Activated CD4-positive, alpha-beta T cell treated with anti-CD3 and anti-CD28 coated beads, Interleukin-2, amount 10 ng/mL, durations not matched to agents 7 days and 5 days (primary cell): ENCODE data around the gene AUTS2. TPM values are rescaled to one million over a fixed set of nuclear protein-coding genes. Genes with fewer than 3 reads are reported as not detected.

Experiments
- CTCF ChIA-PET: fragments of 350-600 bp; sonication (Branson Sonifier 250); formaldehyde crosslinking; loops from one replicate; lab custom pipeline; 2021; ENCODE audit warnings: antibody characterized with exemption; lab: Charles Lee
- POLR2A ChIA-PET: fragments of 350-600 bp; sonication (Branson Sonifier 250); formaldehyde crosslinking; loops from one replicate; lab custom pipeline; 2021; ENCODE audit warnings: antibody characterized with exemption; lab: Charles Lee
- DNase-seq: peaks from one replicate; pipeline ENCODE4 v3.0.0-alpha.2; 2020
- H3K27ac Mint-ChIP-seq: one replicate; pipeline ENCODE4 v1.8.0; 2021; ENCODE audit warnings: mild to moderate bottlenecking, moderate library complexity, mixed read lengths
- H3K27me3 Mint-ChIP-seq: one replicate; pipeline ENCODE4 v1.8.0; 2021; ENCODE audit warnings: mixed read lengths
- H3K36me3 Mint-ChIP-seq: one replicate; pipeline ENCODE4 v1.8.0; 2021; ENCODE audit warnings: low read depth, mixed read lengths
- H3K4me1 Mint-ChIP-seq: one replicate; pipeline ENCODE4 v1.8.0; 2021; ENCODE audit warnings: mixed read lengths
- H3K4me3 Mint-ChIP-seq: one replicate; pipeline ENCODE4 v1.8.0; 2021; ENCODE audit warnings: mild to moderate bottlenecking, moderate library complexity, mixed read lengths
- H3K9me3 Mint-ChIP-seq: one replicate; pipeline ENCODE4 v1.8.0; 2021; ENCODE audit warnings: mixed read lengths
- total RNA-seq, 2 experiments: library from RNA; stranded (reverse); gene quantifications; one replicate each; pipeline ENCODE4 v1.2.3, GENCODE V29; 2021

The AUTS2 gene
- total RNA-seq, 2 experiments from 2014 or later: 13.9 to 18.9 TPM

GRCh38 chr7:70132852-70133690, 534.8 kb downstream of the AUTS2 start:
- ChIA-PET POLR2A (no interaction called here), CTCF (no interaction called here)
- Mint-ChIP-seq H3K36me3 (no peaks in the 10 kb centered on the region), H3K27me3 (peaks cover 2% of the 10 kb centered on the region), H3K4me1 (no peaks in the 10 kb centered on the region), H3K4me3 (no peak overlapping the region), H3K9me3 (peaks cover under 1% of the 10 kb centered on the region), H3K27ac (no peak overlapping the region)
- no peak for DNase-seq

GRCh38 chr7:70134029-70134770, 535.9 kb downstream of the AUTS2 start:
- CTCF ChIA-PET: interaction anchor here (0.6 kb wide), 1 partner anchor 883 kb away, joined by 3 read pairs; no protein-coding TSS in a partner anchor
- DNase-seq: no peak
- Mint-ChIP-seq H3K27me3 (peaks cover 4% of the 10 kb centered on the region), H3K4me1 (no peaks in the 10 kb centered on the region), H3K36me3 (no peaks in the 10 kb centered on the region), H3K4me3 (no peak overlapping the region), H3K27ac (no peak overlapping the region), H3K9me3 (no peaks in the 10 kb centered on the region)
- POLR2A ChIA-PET: no interaction called here

- peaks cover 4% of the 10 kb centered on the region for H3K27me3 Mint-ChIP-seq
- no peaks in the 10 kb centered on the region for H3K4me1 Mint-ChIP-seq
- H3K27ac Mint-ChIP-seq: no peak overlapping the region
- POLR2A ChIA-PET: no interaction called here
- H3K9me3 Mint-ChIP-seq: no peaks in the 10 kb centered on the region
- no peak overlapping the region for H3K4me3 Mint-ChIP-seq
- no peak for DNase-seq
- CTCF ChIA-PET: no interaction called here
- H3K36me3 Mint-ChIP-seq: no peaks in the 10 kb centered on the region
Observed at GRCh38 chr7:70135656-70136055, 537.4 kb downstream of the AUTS2 start.

- CTCF ChIA-PET: interaction anchor here (0.7 to 1.0 kb wide), 2 partner anchors 26 to 117 kb away, joined by 3 read pairs; no protein-coding TSS in a partner anchor
- Mint-ChIP-seq H3K27ac (no peak overlapping the region), H3K4me3 (no peak overlapping the region), H3K9me3 (no peaks in the 10 kb centered on the region), H3K4me1 (no peaks in the 10 kb centered on the region), H3K27me3 (peaks cover 6% of the 10 kb centered on the region), H3K36me3 (no peaks in the 10 kb centered on the region)
- POLR2A ChIA-PET: no interaction called here
- no peak for DNase-seq
Observed at GRCh38 chr7:70137126-70137525, 538.9 kb downstream of the AUTS2 start.

- H3K27me3 Mint-ChIP-seq: peaks cover 9% of the 10 kb centered on the region
- ChIA-PET CTCF (no interaction called here), POLR2A (no interaction called here)
- no peak overlapping the region for H3K4me3 Mint-ChIP-seq
- DNase-seq: no peak
- no peaks in the 10 kb centered on the region for H3K4me1 Mint-ChIP-seq
- no peaks in the 10 kb centered on the region for H3K9me3 Mint-ChIP-seq
- H3K27ac Mint-ChIP-seq: no peak overlapping the region
- no peaks in the 10 kb centered on the region for H3K36me3 Mint-ChIP-seq
Observed at GRCh38 chr7:70142247-70142932, 544.1 kb downstream of the AUTS2 start.

GRCh38 chr7:70143075-70144044, 545.1 kb downstream of the AUTS2 start:
- DNase-seq: no peak
- CTCF ChIA-PET: no interaction called here
- Mint-ChIP-seq H3K9me3 (no peaks in the 10 kb centered on the region), H3K4me3 (no peak overlapping the region), H3K27ac (no peak overlapping the region), H3K4me1 (no peaks in the 10 kb centered on the region), H3K27me3 (peaks cover 9% of the 10 kb centered on the region), H3K36me3 (no peaks in the 10 kb centered on the region)
- POLR2A ChIA-PET: no interaction called here

- ChIA-PET CTCF (no interaction called here), POLR2A (no interaction called here)
- Mint-ChIP-seq H3K36me3 (no peaks in the 10 kb centered on the region), H3K4me3 (no peak overlapping the region), H3K9me3 (peaks cover 7% of the 10 kb centered on the region), H3K27me3 (peaks cover 8% of the 10 kb centered on the region), H3K27ac (no peak overlapping the region), H3K4me1 (no peaks in the 10 kb centered on the region)
- no peak for DNase-seq
Observed at GRCh38 chr7:70148997-70149396, 550.7 kb downstream of the AUTS2 start.

- Mint-ChIP-seq H3K27ac (no peak overlapping the region), H3K27me3 (peaks cover 9% of the 10 kb centered on the region), H3K9me3 (peaks cover 7% of the 10 kb centered on the region), H3K4me3 (no peak overlapping the region), H3K4me1 (no peaks in the 10 kb centered on the region), H3K36me3 (no peaks in the 10 kb centered on the region)
- POLR2A ChIA-PET: no interaction called here
- DNase-seq: no peak
- CTCF ChIA-PET: no interaction called here
Observed at GRCh38 chr7:70152313-70152712, 554.0 kb downstream of the AUTS2 start.

- no peak overlapping the region for H3K4me3 Mint-ChIP-seq
- no peak for DNase-seq
- peaks cover 7% of the 10 kb centered on the region for H3K9me3 Mint-ChIP-seq
- H3K27me3 Mint-ChIP-seq: peaks cover 9% of the 10 kb centered on the region
- no peaks in the 10 kb centered on the region for H3K4me1 Mint-ChIP-seq
- no peaks in the 10 kb centered on the region for H3K36me3 Mint-ChIP-seq
- no peak overlapping the region for H3K27ac Mint-ChIP-seq
- POLR2A ChIA-PET: interaction anchor here (0.5 kb wide), 2 partner anchors 18 kb away, joined by 5 read pairs; no protein-coding TSS in a partner anchor
- CTCF ChIA-PET: no interaction called here
Observed at GRCh38 chr7:70153933-70154332, 555.7 kb downstream of the AUTS2 start.

- no peaks in the 10 kb centered on the region for H3K4me1 Mint-ChIP-seq
- peaks cover 8% of the 10 kb centered on the region for H3K27me3 Mint-ChIP-seq
- H3K27ac Mint-ChIP-seq: no peak overlapping the region
- no peaks in the 10 kb centered on the region for H3K36me3 Mint-ChIP-seq
- H3K9me3 Mint-ChIP-seq: peaks cover 4% of the 10 kb centered on the region
- H3K4me3 Mint-ChIP-seq: no peak overlapping the region
- CTCF ChIA-PET: no interaction called here
- POLR2A ChIA-PET: interaction anchor here (0.5 kb wide), 1 partner anchor 17 kb away, joined by 5 read pairs; no protein-coding TSS in a partner anchor
- no peak for DNase-seq
Observed at GRCh38 chr7:70154521-70155180, 556.4 kb downstream of the AUTS2 start.

GRCh38 chr7:70156057-70156456, 557.8 kb downstream of the AUTS2 start:
- ChIA-PET CTCF (interaction anchor here (1.2 kb wide), 1 partner anchor 26 kb away, joined by 3 read pairs; no protein-coding TSS in a partner anchor), POLR2A (no interaction called here)
- no peak for DNase-seq
- no peaks in the 10 kb centered on the region for H3K4me1 Mint-ChIP-seq
- H3K27me3 Mint-ChIP-seq: peaks cover 8% of the 10 kb centered on the region
- no peak overlapping the region for H3K4me3 Mint-ChIP-seq
- H3K27ac Mint-ChIP-seq: no peak overlapping the region
- no peaks in the 10 kb centered on the region for H3K36me3 Mint-ChIP-seq
- H3K9me3 Mint-ChIP-seq: peaks cover 4% of the 10 kb centered on the region
